Measurements from ENCODE around the gene TEKT1. TPM values are rescaled to one million over a fixed set of nuclear protein-coding genes. Genes with fewer than 3 reads are reported as not detected.
"Not testable (repeated sequence)": the region's sequence is repeated elsewhere in the genome, so short reads cannot be mapped to it uniquely, and the experiment has no call there.

The TEKT1 gene
- total RNA-seq (2021), result not detected in 2 replicates
- long read RNA-seq, result 0 reads

DNA sequence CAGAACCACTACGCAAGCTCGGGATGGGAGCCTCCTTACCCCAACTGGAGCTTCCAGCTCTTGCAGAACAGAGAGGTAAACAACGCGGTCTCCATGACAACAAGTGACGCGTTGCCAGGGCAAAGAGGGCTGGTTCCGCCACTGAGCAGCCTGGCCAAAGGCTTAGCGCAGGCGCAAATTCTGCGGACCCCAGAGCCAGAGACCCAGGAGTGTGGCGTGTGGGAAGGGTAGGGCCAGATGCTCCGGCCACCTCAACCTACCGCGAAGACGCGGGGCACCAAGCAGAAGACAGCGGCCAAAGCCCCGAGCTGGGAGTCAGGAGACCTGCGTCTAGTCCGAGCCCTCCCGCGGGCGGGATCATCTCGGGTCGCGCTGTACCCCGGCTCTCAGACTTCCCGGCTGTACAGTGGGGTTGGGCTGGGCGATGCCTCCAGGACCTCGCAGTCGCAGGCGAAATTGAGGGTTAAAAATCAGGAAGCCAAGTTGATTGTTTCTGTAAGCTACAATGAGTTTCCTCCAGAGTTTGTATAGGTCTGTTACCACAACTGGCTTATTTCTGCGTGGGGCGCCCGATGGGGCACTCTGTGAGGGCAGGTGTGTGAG, at the start of gene TEKT1:
TEKT1 (minus strand) TSS at position 69 of the 603 bp plus-strand sequence. CDS start 1,353 bp downstream, outside the sequence.
- TF ChIP-seq, protein P1, sequence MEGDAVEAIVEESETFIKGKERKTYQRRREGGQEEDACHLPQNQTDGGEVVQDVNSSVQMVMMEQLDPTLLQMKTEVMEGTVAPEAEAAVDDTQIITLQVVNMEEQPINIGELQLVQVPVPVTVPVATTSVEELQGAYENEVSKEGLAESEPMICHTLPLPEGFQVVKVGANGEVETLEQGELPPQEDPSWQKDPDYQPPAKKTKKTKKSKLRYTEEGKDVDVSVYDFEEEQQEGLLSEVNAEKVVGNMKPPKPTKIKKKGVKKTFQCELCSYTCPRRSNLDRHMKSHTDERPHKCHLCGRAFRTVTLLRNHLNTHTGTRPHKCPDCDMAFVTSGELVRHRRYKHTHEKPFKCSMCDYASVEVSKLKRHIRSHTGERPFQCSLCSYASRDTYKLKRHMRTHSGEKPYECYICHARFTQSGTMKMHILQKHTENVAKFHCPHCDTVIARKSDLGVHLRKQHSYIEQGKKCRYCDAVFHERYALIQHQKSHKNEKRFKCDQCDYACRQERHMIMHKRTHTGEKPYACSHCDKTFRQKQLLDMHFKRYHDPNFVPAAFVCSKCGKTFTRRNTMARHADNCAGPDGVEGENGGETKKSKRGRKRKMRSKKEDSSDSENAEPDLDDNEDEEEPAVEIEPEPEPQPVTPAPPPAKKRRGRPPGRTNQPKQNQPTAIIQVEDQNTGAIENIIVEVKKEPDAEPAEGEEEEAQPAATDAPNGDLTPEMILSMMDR (conservative IDR thresholded peaks at IDR 0.05), result no peak
- Histone ChIP-seq H4K20me1 (ENCODE audit: control insufficient read depth, insufficient read depth, insufficient read length) (no peaks in the 10 kb centered on the region), H3K4me2 (ENCODE audit: insufficient read depth, insufficient read length, low read length) (peak within 1 kb of the TSS; percentile 31), H4K5ac (ENCODE audit: insufficient read length, low read depth, low read length) (no peak within 1 kb of the TSS), H2BK120ac (ENCODE audit: low read depth, low read length, poor library complexity, severe bottlenecking) (peak within 1 kb of the TSS; percentile 12), H3K56ac (ENCODE audit: insufficient read length, low read depth, low read length) (no peak within 1 kb of the TSS), H2AK5ac (ENCODE audit: insufficient read length, low read length) (no peak within 1 kb of the TSS), H2BK5ac (ENCODE audit: insufficient read length, low read length) (no peak within 1 kb of the TSS), H3K9ac (ENCODE audit: extremely low read depth, insufficient read length, low read length) (no peak within 1 kb of the TSS), H2BK20ac (ENCODE audit: low read depth, low read length, poor library complexity, severe bottlenecking) (peak within 1 kb of the TSS; percentile 93), H3K79me1 (ENCODE audit: insufficient read depth, low read depth, low read length, poor library complexity, severe bottlenecking) (no peaks in the 10 kb centered on the region), H3K4ac (ENCODE audit: low read depth, low read length) (peak within 1 kb of the TSS; percentile 47; the same call in 1 of the 2 replicates), H2BK15ac (ENCODE audit: low read depth, low read length) (no peak within 1 kb of the TSS), H3K27ac (ENCODE audit: insufficient read length, low read depth, low read length) (no peak within 1 kb of the TSS), H3K18ac (ENCODE audit: insufficient read length, low read depth, low read length) (peak within 1 kb of the TSS; percentile 78), H3K27me3 (ENCODE audit: insufficient read depth, low read length) (peaks cover 4% of the 10 kb centered on the region; the same call in 1 of the 2 replicates), H2AFZ (ENCODE audit: low read length) (no peak within 1 kb of the TSS), H3K4me1 (ENCODE audit: insufficient read depth, low read length) (no peaks in the 10 kb centered on the region), H3K23me2 (ENCODE audit: insufficient read length, low read depth, low read length, poor library complexity, severe bottlenecking) (peaks cover 5% of the 10 kb centered on the region), H4K8ac (replicated peaks; ENCODE audit: insufficient read length, low read depth, low read length) (no peak within 1 kb of the TSS), H3T11ph (ENCODE audit: low read length) (peak within 1 kb of the TSS; percentile 24), H3K23ac (ENCODE audit: insufficient read length, low read depth, low read length) (no peak within 1 kb of the TSS), H3K9me3 (ENCODE audit: control insufficient read depth, low read depth, low read length) (no peaks in the 10 kb centered on the region), H2BK12ac (ENCODE audit: insufficient read length, low read depth, low read length) (peak within 1 kb of the TSS; percentile 79), H3K79me2 (ENCODE audit: insufficient read depth, low read length) (no peaks in the 10 kb centered on the region), H4K91ac (ENCODE audit: insufficient read length, low read depth, low read length) (peak within 1 kb of the TSS; percentile 72), H3K14ac (ENCODE audit: insufficient read depth, low read length) (peak within 1 kb of the TSS; percentile 55; the same call in 1 of the 2 replicates)
- no peaks in the 10 kb centered on the region for H3K36me3 Mint-ChIP-seq (ENCODE audit: insufficient read depth in 1 of 3, low read depth in 3 of 3)
- peaks cover 3% of the 10 kb centered on the region in 2 experiments; a peak in 1 of 4 replicates for H3K4me1 Mint-ChIP-seq
- H3K27me3 Mint-ChIP-seq (ENCODE audit: low read depth), result peaks cover 68% of the 10 kb centered on the region
- peak within 1 kb of the TSS; percentile 70 to 84 for H3K4me3 Mint-ChIP-seq
- WGBS (ENCODE audit: extremely low coverage, insufficient read length, low lambda C conversion rate), result no CpG with 5 or more reads among the region's 35 CpGs
- no peaks in the 10 kb centered on the region for H3K9me3 Mint-ChIP-seq
- H3K27ac Mint-ChIP-seq, result peak within 1 kb of the TSS in 1 of 3 experiments; percentile 43; a peak in 2 of 7 replicates
- peak; percentile 98 for DNase-seq

- DNase-seq; H4K8ac ChIP-seq (replicated peaks; ENCODE audit: insufficient read length, low read depth, low read length); H3K18ac ChIP-seq (ENCODE audit: insufficient read length, low read depth, low read length); H2BK12ac ChIP-seq (ENCODE audit: insufficient read length, low read depth, low read length); H3K27me3 Mint-ChIP-seq (ENCODE audit: low read depth); H4K20me1 ChIP-seq (ENCODE audit: control insufficient read depth, insufficient read depth, insufficient read length); H2BK20ac ChIP-seq (ENCODE audit: low read depth, low read length, poor library complexity, severe bottlenecking); H3K4me2 ChIP-seq (ENCODE audit: insufficient read depth, insufficient read length, low read length); H3K23me2 ChIP-seq (ENCODE audit: insufficient read length, low read depth, low read length, poor library complexity, severe bottlenecking); H2AFZ ChIP-seq (ENCODE audit: low read length); H3K56ac ChIP-seq (ENCODE audit: insufficient read length, low read depth, low read length); H3K4me1 ChIP-seq (ENCODE audit: insufficient read depth, low read length); H2AK5ac ChIP-seq (ENCODE audit: insufficient read length, low read length); H3K23ac ChIP-seq (ENCODE audit: insufficient read length, low read depth, low read length); H2BK15ac ChIP-seq (ENCODE audit: low read depth, low read length); H3T11ph ChIP-seq (ENCODE audit: low read length); H3K79me2 ChIP-seq (ENCODE audit: insufficient read depth, low read length); H2BK5ac ChIP-seq (ENCODE audit: insufficient read length, low read length); H4K5ac ChIP-seq (ENCODE audit: insufficient read length, low read depth, low read length); H3K27ac ChIP-seq (ENCODE audit: insufficient read length, low read depth, low read length); H3K9ac ChIP-seq (ENCODE audit: extremely low read depth, insufficient read length, low read length); H2BK120ac ChIP-seq (ENCODE audit: low read depth, low read length, poor library complexity, severe bottlenecking); H3K27me3 ChIP-seq (ENCODE audit: insufficient read depth, low read length); H3K79me1 ChIP-seq (ENCODE audit: insufficient read depth, low read depth, low read length, poor library complexity, severe bottlenecking); H3K9me3 ChIP-seq (ENCODE audit: control insufficient read depth, low read depth, low read length); H3K4me3 Mint-ChIP-seq; H3K4ac ChIP-seq (ENCODE audit: low read depth, low read length); H3K14ac ChIP-seq (ENCODE audit: insufficient read depth, low read length); H4K91ac ChIP-seq (ENCODE audit: insufficient read length, low read depth, low read length): not testable (repeated sequence)
- Mint-ChIP-seq H3K4me1 (peaks cover 0 to 10% of the 10 kb centered on the region in 2 experiments; a peak in 2 of 4 replicates), H3K36me3 (ENCODE audit: insufficient read depth in 1 of 3, low read depth in 3 of 3) (peaks cover 9 to 23% (median 11%) of the 10 kb centered on the region in 3 experiments; a peak in 6 of 7 replicates), H3K27ac (peak overlapping the region in 1 of 3 experiments; percentile 11; a peak in 1 of 7 replicates), H3K9me3 (peaks cover 22 to 24% of the 10 kb centered on the region in 2 experiments)
- no CpG with 5 or more reads among the region's 10 CpGs for WGBS (ENCODE audit: extremely low coverage, insufficient read length, low lambda C conversion rate)
Observed at GRCh38 chr17:6879221-6879975, 47.9 kb upstream of the TEKT1 start.
